Mesodermal cell (in vitro differentiated cells): ENCODE measurements around the gene CASQ2.

ENCODE experiments used
- H3K27ac ChIP-seq: 2 replicates; pipeline ENCODE4 v1.7.0; 2013; ENCODE audit warnings: mild to moderate bottlenecking, low read depth, low read length, moderate library complexity; ENCODE audit not compliant: severe bottlenecking
- H3K36me3 ChIP-seq: 2 replicates; pipeline ENCODE4 v1.7.1; 2013; ENCODE audit warnings: mild to moderate bottlenecking, low read length, moderate library complexity; ENCODE audit not compliant: control insufficient read depth, insufficient read depth
- H3K4me1 ChIP-seq: one replicate; pipeline ENCODE4 v1.7.1; 2013; ENCODE audit warnings: mild to moderate bottlenecking, low read length; ENCODE audit not compliant: insufficient read depth, control insufficient read depth, poor library complexity, severe bottlenecking
- H3K4me3 ChIP-seq: 2 replicates; pipeline ENCODE4 v1.7.0; 2013; ENCODE audit warnings: low read length, control low read depth, mild to moderate bottlenecking; ENCODE audit not compliant: insufficient read depth, poor library complexity, severe bottlenecking; ENCODE audit errors: extremely low read depth
- H3K9me3 ChIP-seq: 2 replicates; pipeline ENCODE4 v1.7.1; 2013; ENCODE audit warnings: mild to moderate bottlenecking, low read length, moderate library complexity; ENCODE audit not compliant: control insufficient read depth
- WGBS, 2 experiments: methylation state at CpG; one replicate each; pipeline ENCODE4 v1.1.5; 2013; ENCODE audit warnings: missing lambda C conversion rate in 2 of 2; ENCODE audit not compliant: insufficient coverage in 2 of 2; 5-methylcytosine and 5-hydroxymethylcytosine counted together

The CASQ2 gene

GRCh38 chr1:115692224-115692623, 76.3 kb downstream of the CASQ2 start:
- H3K36me3 ChIP-seq: peaks cover 43% of the 10 kb centered on the region
- no peak overlapping the region for H3K27ac ChIP-seq
- H3K9me3 ChIP-seq: no peaks in the 10 kb centered on the region
- H3K4me1 ChIP-seq: no peaks in the 10 kb centered on the region
- WGBS, 2 experiments: 93 to 98% methylated on average over 4 of the region's 4 CpGs
- H3K4me3 ChIP-seq: no peak overlapping the region

GRCh38 chr1:115690972-115691371, 77.5 kb downstream of the CASQ2 start:
- Histone ChIP-seq H3K9me3 (no peaks in the 10 kb centered on the region), H3K36me3 (peaks cover 44% of the 10 kb centered on the region), H3K4me1 (no peaks in the 10 kb centered on the region), H3K4me3 (no peak overlapping the region), H3K27ac (no peak overlapping the region)
- WGBS, 2 experiments: 85 to 87% methylated on average over 4 of the region's 8 CpGs

GRCh38 chr1:115687744-115688143, 80.8 kb downstream of the CASQ2 start:
- peaks cover 64% of the 10 kb centered on the region for H3K36me3 ChIP-seq
- H3K9me3 ChIP-seq: no peaks in the 10 kb centered on the region
- no peaks in the 10 kb centered on the region for H3K4me1 ChIP-seq
- H3K4me3 ChIP-seq: no peak overlapping the region
- H3K27ac ChIP-seq: no peak overlapping the region
- no CpG with 5 or more reads among the region's 3 CpGs for WGBS, 2 experiments

- 93 to 96% methylated on average over 5 to 11 of the region's 14 CpGs for WGBS, 2 experiments
- Histone ChIP-seq H3K4me1 (no peaks in the 10 kb centered on the region), H3K9me3 (no peaks in the 10 kb centered on the region), H3K4me3 (no peak overlapping the region), H3K27ac (no peak overlapping the region), H3K36me3 (peaks cover 49% of the 10 kb centered on the region)
These were observed 83.3 kb downstream of the CASQ2 start for GRCh38 chr1:115685029-115685705.

- 100% methylated on average over 3 to 4 of the region's 4 CpGs for WGBS, 2 experiments
- Histone ChIP-seq H3K4me1 (peaks cover 18% of the 10 kb centered on the region), H3K27ac (no peak overlapping the region), H3K4me3 (no peak overlapping the region), H3K36me3 (peaks cover 36% of the 10 kb centered on the region), H3K9me3 (no peaks in the 10 kb centered on the region)
These were observed 85.7 kb downstream of the CASQ2 start for GRCh38 chr1:115682792-115683191.

- 98 to 100% methylated on average over 5 of the region's 5 CpGs for WGBS, 2 experiments
- Histone ChIP-seq H3K36me3 (peaks cover 31% of the 10 kb centered on the region), H3K4me3 (no peak overlapping the region), H3K9me3 (no peaks in the 10 kb centered on the region), H3K27ac (no peak overlapping the region), H3K4me1 (peaks cover 32% of the 10 kb centered on the region)
These were observed 87.8 kb downstream of the CASQ2 start for GRCh38 chr1:115680730-115681111.

- 65 to 82% methylated on average over 6 to 8 of the region's 8 CpGs for WGBS, 2 experiments
- Histone ChIP-seq H3K9me3 (no peaks in the 10 kb centered on the region), H3K36me3 (peaks cover 17% of the 10 kb centered on the region), H3K4me1 (peaks cover 32% of the 10 kb centered on the region), H3K4me3 (no peak overlapping the region), H3K27ac (peak overlapping the region; percentile 49)
These were observed 89.3 kb downstream of the CASQ2 start for GRCh38 chr1:115679141-115679611.

- Histone ChIP-seq H3K9me3 (no peaks in the 10 kb centered on the region), H3K4me3 (no peak overlapping the region), H3K4me1 (peaks cover 32% of the 10 kb centered on the region), H3K36me3 (peaks cover 15% of the 10 kb centered on the region), H3K27ac (peak overlapping the region; percentile 87)
- 80 to 88% methylated on average over 5 of the region's 5 CpGs for WGBS, 2 experiments
These were observed 90.4 kb downstream of the CASQ2 start for GRCh38 chr1:115678141-115678540.

- Histone ChIP-seq H3K9me3 (no peaks in the 10 kb centered on the region), H3K4me3 (no peak overlapping the region), H3K4me1 (peaks cover 32% of the 10 kb centered on the region), H3K27ac (peak overlapping the region; percentile 87), H3K36me3 (peaks cover 9% of the 10 kb centered on the region)
- WGBS, 2 experiments: 100% methylated on average over 1 of the region's 1 CpG
These were observed 90.9 kb downstream of the CASQ2 start for GRCh38 chr1:115677565-115677964.

- Histone ChIP-seq H3K27ac (peak overlapping the region; percentile 87), H3K9me3 (no peaks in the 10 kb centered on the region), H3K4me3 (no peak overlapping the region), H3K36me3 (peaks cover 5% of the 10 kb centered on the region), H3K4me1 (peaks cover 32% of the 10 kb centered on the region)
- 58 to 92% methylated on average over 1 to 2 of the region's 3 CpGs for WGBS, 2 experiments
These were observed 91.3 kb downstream of the CASQ2 start for GRCh38 chr1:115677182-115677555.

GRCh38 chr1:115676498-115677181, 91.9 kb downstream of the CASQ2 start:
- H3K36me3 ChIP-seq: peaks cover 3% of the 10 kb centered on the region
- H3K4me1 ChIP-seq: peaks cover 34% of the 10 kb centered on the region
- peak overlapping the region; percentile 87 for H3K27ac ChIP-seq
- H3K4me3 ChIP-seq: no peak overlapping the region
- H3K9me3 ChIP-seq: no peaks in the 10 kb centered on the region
- WGBS, 2 experiments: 85 to 90% methylated on average over 5 to 6 of the region's 7 CpGs
